ENCODE data around the gene NUMA1. TPM values are rescaled to one million over a fixed set of nuclear protein-coding genes. Genes with fewer than 3 reads are reported as not detected.

Gene NUMA1
- total RNA-seq, 1 donor from 2014 or later = 163 TPM

- CTCF ChIA-PET = interaction anchor here (1.6 to 3.3 kb wide), 3 partner anchors 22 to 91 kb away, joined by 5 to 13 read pairs (median 8); no protein-coding TSS in a partner anchor
- TF ChIP-seq CTCF (IDR thresholded peaks at IDR 0.05) = no peak
- H3K4me1 Mint-ChIP-seq = peaks cover 37% of the 10 kb centered on the region
- POLR2A ChIA-PET = interaction anchor here (0.6 to 1.6 kb wide), 3 partner anchors 8 to 41 kb away, joined by 3 to 4 read pairs (median 3); no protein-coding TSS in a partner anchor
- peak overlapping the region; percentile 93 for H3K27ac Mint-ChIP-seq
- H3K9me3 Mint-ChIP-seq = no peaks in the 10 kb centered on the region
- no peak for DNase-seq
- intact Hi-C loops (cut with micrococcal nuclease) = no loop called here
- H3K36me3 Mint-ChIP-seq (ENCODE audit: low read depth) = peaks cover 51% of the 10 kb centered on the region
- H3K27me3 Mint-ChIP-seq = no peaks in the 10 kb centered on the region
- no peak for ATAC-seq (ENCODE audit: low read depth)
- H3K4me3 Mint-ChIP-seq = peak overlapping the region; percentile 81
Measured at GRCh38 chr11:71999798-72000197, 80.5 kb downstream of the NUMA1 start.

GRCh38 chr11:71999362-71999761 is 81.0 kb downstream of the NUMA1 start:
- DNase-seq (no peak), ATAC-seq (ENCODE audit: low read depth) (no peak)
- peak overlapping the region; percentile 81 for H3K4me3 Mint-ChIP-seq
- intact Hi-C loops (cut with micrococcal nuclease) = no loop called here
- ChIA-PET POLR2A (interaction anchor here (0.6 to 5.1 kb wide), 6 partner anchors 14 to 68 kb away, joined by 3 to 19 read pairs (median 4); no protein-coding TSS in a partner anchor), CTCF (interaction anchor here (1.1 to 3.3 kb wide), 4 partner anchors 22 to 91 kb away, joined by 3 to 13 read pairs (median 6); no protein-coding TSS in a partner anchor)
- peak overlapping the region; percentile 93 for H3K27ac Mint-ChIP-seq
- H3K27me3 Mint-ChIP-seq = no peaks in the 10 kb centered on the region
- no peaks in the 10 kb centered on the region for H3K9me3 Mint-ChIP-seq
- H3K4me1 Mint-ChIP-seq = peaks cover 41% of the 10 kb centered on the region
- peaks cover 46% of the 10 kb centered on the region for H3K36me3 Mint-ChIP-seq (ENCODE audit: low read depth)
- no peak for TF ChIP-seq CTCF (IDR thresholded peaks at IDR 0.05)

DNA sequence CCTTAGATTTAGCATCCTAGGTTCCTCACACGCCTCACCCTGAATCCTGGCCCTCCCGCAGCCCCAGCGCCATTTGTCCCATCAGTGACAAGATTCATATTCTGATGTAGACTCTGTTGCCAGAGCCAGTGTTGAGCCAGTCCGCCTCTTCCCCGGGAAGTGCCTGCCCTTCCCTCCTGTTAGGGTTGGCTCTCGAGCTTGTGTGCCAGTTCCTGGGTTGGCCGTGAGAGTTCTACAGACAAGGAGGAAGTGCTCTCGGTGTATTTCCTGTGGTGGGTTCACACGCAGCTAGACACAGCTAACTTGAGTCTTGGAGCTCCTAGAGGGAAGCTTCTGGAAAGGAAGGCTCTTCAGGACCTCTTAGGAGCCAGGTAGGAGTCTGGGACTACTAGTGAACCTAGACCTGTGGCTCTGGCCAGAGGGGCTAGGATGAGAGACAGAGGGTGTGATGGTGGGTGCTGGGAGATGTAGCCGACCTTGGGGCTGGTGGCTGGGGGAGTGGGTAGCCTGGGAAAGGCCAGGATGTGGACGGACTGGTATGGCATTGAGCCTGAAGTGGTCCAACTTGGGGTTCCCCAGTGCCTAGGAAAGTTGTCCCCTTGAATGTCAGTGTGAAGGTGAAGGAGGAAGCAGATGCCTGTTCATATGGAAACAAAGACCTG is 81.6 kb downstream of the NUMA1 start, which contains the start of gene IL18BP:
Gene IL18BP (plus strand): TSS at position 261 of the 662 bp plus-strand sequence. CDS start 1,076 bp downstream, outside the sequence.
- peaks cover 40% of the 10 kb centered on the region for H3K36me3 Mint-ChIP-seq (ENCODE audit: low read depth)
- POLR2A ChIA-PET = interaction anchor here (0.6 to 5.1 kb wide), 8 partner anchors 11 to 546 kb away, joined by 3 to 19 read pairs (median 4); partner anchors contain the start of gene NADSYN1
- ATAC-seq (ENCODE audit: low read depth) (peak; percentile 80), DNase-seq (peak; percentile 18)
- H3K27me3 Mint-ChIP-seq = no peaks in the 10 kb centered on the region
- no peak for TF ChIP-seq CTCF (IDR thresholded peaks at IDR 0.05)
- intact Hi-C loops (cut with micrococcal nuclease) = no loop called here
- H3K9me3 Mint-ChIP-seq = no peaks in the 10 kb centered on the region
- peaks cover 47% of the 10 kb centered on the region for H3K4me1 Mint-ChIP-seq
- peak within 1 kb of the TSS; percentile 81 for H3K4me3 Mint-ChIP-seq
- CTCF ChIA-PET = interaction anchor here (0.7 to 3.3 kb wide), 5 partner anchors 17 to 92 kb away, joined by 3 to 13 read pairs (median 5); no protein-coding TSS in a partner anchor
- H3K27ac Mint-ChIP-seq = peak within 1 kb of the TSS; percentile 93

GRCh38 chr11:71998061-71998460 is 82.3 kb downstream of the NUMA1 start:
- POLR2A ChIA-PET = interaction anchor here (0.6 to 5.1 kb wide), 4 partner anchors 12 to 545 kb away, joined by 3 to 19 read pairs (median 4); partner anchors contain the start of gene NADSYN1
- DNase-seq (no peak), ATAC-seq (ENCODE audit: low read depth) (no peak)
- H3K9me3 Mint-ChIP-seq = no peaks in the 10 kb centered on the region
- H3K4me3 Mint-ChIP-seq = no peak overlapping the region
- no peak for TF ChIP-seq CTCF (IDR thresholded peaks at IDR 0.05)
- H3K27ac Mint-ChIP-seq = peak overlapping the region; percentile 93
- H3K4me1 Mint-ChIP-seq = peaks cover 54% of the 10 kb centered on the region
- intact Hi-C loops (cut with micrococcal nuclease) = no loop called here
- peaks cover 35% of the 10 kb centered on the region for H3K36me3 Mint-ChIP-seq (ENCODE audit: low read depth)
- CTCF ChIA-PET = interaction anchor here (0.7 to 3.3 kb wide), 5 partner anchors 12 to 86 kb away, joined by 3 to 13 read pairs (median 5); no protein-coding TSS in a partner anchor
- H3K27me3 Mint-ChIP-seq = no peaks in the 10 kb centered on the region

DNA sequence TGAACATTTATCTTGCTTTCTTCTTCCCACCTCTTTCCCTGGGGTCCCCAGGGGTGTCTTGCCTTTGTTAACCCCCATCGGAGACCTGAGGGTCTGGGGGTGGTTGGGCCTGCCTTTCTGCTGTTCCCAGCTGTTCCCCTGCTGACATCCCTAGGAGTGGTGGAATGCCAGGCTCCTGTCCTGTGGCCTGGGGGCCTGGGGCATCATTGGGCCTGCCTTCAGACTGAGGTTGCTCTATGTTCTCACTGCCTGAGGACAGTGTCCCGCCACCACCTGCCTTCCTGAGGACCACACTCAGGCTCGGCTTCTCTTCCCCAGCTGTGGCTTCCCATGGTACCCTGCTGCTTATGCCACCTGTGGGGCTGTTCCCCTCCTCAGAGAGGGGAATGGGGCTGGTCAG is 82.7 kb downstream of the NUMA1 start:
- ChIA-PET POLR2A (interaction anchor here (5.1 kb wide), 1 partner anchor 12 kb away, joined by 19 read pairs; no protein-coding TSS in a partner anchor), CTCF (interaction anchor here (1.5 to 3.3 kb wide), 2 partner anchors 12 to 20 kb away, joined by 5 to 13 read pairs; no protein-coding TSS in a partner anchor)
- TF ChIP-seq CTCF (IDR thresholded peaks at IDR 0.05) = no peak
- intact Hi-C loops (cut with micrococcal nuclease) = no loop called here
- Mint-ChIP-seq H3K9me3 (no peaks in the 10 kb centered on the region), H3K4me1 (peaks cover 59% of the 10 kb centered on the region), H3K4me3 (no peak overlapping the region), H3K36me3 (ENCODE audit: low read depth) (peaks cover 31% of the 10 kb centered on the region), H3K27ac (no peak overlapping the region), H3K27me3 (no peaks in the 10 kb centered on the region)
- no peak for DNase-seq
- no peak for ATAC-seq (ENCODE audit: low read depth)
